GM18867 (cell line): Measurements from ENCODE around the gene ZFHX3.

Experiments used
- ATAC-seq: cut with Tn5 transposase; IDR thresholded peaks from one replicate; pipeline ENCODE4 v1.9.1; 2021; ENCODE audit warnings: mild to moderate bottlenecking, moderate library complexity; ENCODE audit not compliant: unreplicated experiment

Gene ZFHX3

GRCh38 chr16:72910381-72910780 lies 137.5 kb downstream of the ZFHX3 start:
- ATAC-seq: no peak

- ATAC-seq: no peak
Observed at GRCh38 chr16:72909196-72909595, 138.7 kb downstream of the ZFHX3 start.

GRCh38 chr16:72908362-72909167 lies 139.4 kb downstream of the ZFHX3 start:
- no peak for ATAC-seq

GRCh38 chr16:72905581-72905980 lies 142.3 kb downstream of the ZFHX3 start:
- ATAC-seq: no peak

- ATAC-seq: no peak
Observed at GRCh38 chr16:72903176-72903575, 144.8 kb downstream of the ZFHX3 start.

GRCh38 chr16:72902206-72902605 lies 145.7 kb downstream of the ZFHX3 start:
- no peak for ATAC-seq

GRCh38 chr16:72901000-72901627 lies 146.8 kb downstream of the ZFHX3 start:
- no peak for ATAC-seq

- no peak for ATAC-seq
Observed at GRCh38 chr16:72898216-72898825, 149.6 kb downstream of the ZFHX3 start.

- no peak for ATAC-seq
Observed at GRCh38 chr16:72897707-72898106, 150.2 kb downstream of the ZFHX3 start.

- ATAC-seq: no peak
Observed at GRCh38 chr16:72896485-72897118, 151.3 kb downstream of the ZFHX3 start.

- no peak for ATAC-seq
Observed at GRCh38 chr16:72895951-72896350, 152.0 kb downstream of the ZFHX3 start.

GRCh38 chr16:72894293-72895151 lies 153.4 kb downstream of the ZFHX3 start:
- ATAC-seq: no peak

GRCh38 chr16:72891291-72892227 lies 156.4 kb downstream of the ZFHX3 start:
- no peak for ATAC-seq

GRCh38 chr16:72890587-72890986 lies 157.3 kb downstream of the ZFHX3 start:
- no peak for ATAC-seq

- no peak for ATAC-seq
Observed at GRCh38 chr16:72889616-72890582, 158.0 kb downstream of the ZFHX3 start.

GRCh38 chr16:72887537-72887936 lies 160.4 kb downstream of the ZFHX3 start:
- ATAC-seq: no peak

- no peak for ATAC-seq
Observed at GRCh38 chr16:72886346-72886974, 161.5 kb downstream of the ZFHX3 start.

GRCh38 chr16:72884573-72884972 lies 163.4 kb downstream of the ZFHX3 start:
- ATAC-seq: no peak
